H9 (cell line): ENCODE measurements around the gene KCNIP3. TPM values are rescaled to one million over a fixed set of nuclear protein-coding genes. Genes with fewer than 3 reads are reported as not detected.

Experiments used
- DNase-seq: peaks from one replicate; pipeline ENCODE4 v3.0.0-alpha.2; 2017
- H2AFZ ChIP-seq: one replicate; pipeline ENCODE4 v1.6.1; 2013; ENCODE audit warnings: mild to moderate bottlenecking, low read length, control low read depth, moderate library complexity
- H2AK5ac ChIP-seq: 2 replicates; pipeline ENCODE4 v1.6.1; 2013; ENCODE audit warnings: low read length, control low read depth, mixed read lengths; ENCODE audit not compliant: insufficient read length
- H2BK120ac ChIP-seq: one replicate; pipeline ENCODE4 v1.6.1; 2013; ENCODE audit warnings: low read depth, mild to moderate bottlenecking, low read length, control low read depth, inconsistent platforms; ENCODE audit not compliant: poor library complexity, severe bottlenecking
- H2BK12ac ChIP-seq: 2 replicates; pipeline ENCODE4 v1.6.1; 2013; ENCODE audit warnings: low read length, control low read depth, mixed read lengths, low read depth; ENCODE audit not compliant: insufficient read length
- H2BK15ac ChIP-seq: 2 replicates; pipeline ENCODE4 v1.6.1; 2013; ENCODE audit warnings: low read depth, low read length, control low read depth
- H2BK20ac ChIP-seq: one replicate; pipeline ENCODE4 v1.6.1; 2013; ENCODE audit warnings: low read depth, mild to moderate bottlenecking, low read length, control low read depth, inconsistent platforms; ENCODE audit not compliant: poor library complexity, severe bottlenecking
- H2BK5ac ChIP-seq: 2 replicates; pipeline ENCODE4 v1.6.1; 2013; ENCODE audit warnings: low read length, control low read depth, mixed read lengths; ENCODE audit not compliant: insufficient read length
- H3K14ac ChIP-seq: 2 replicates; pipeline ENCODE4 v1.6.1; 2013; ENCODE audit warnings: low read length, control low read depth; ENCODE audit not compliant: insufficient read depth
- H3K18ac ChIP-seq: 2 replicates; pipeline ENCODE4 v1.6.1; 2013; ENCODE audit warnings: low read depth, mild to moderate bottlenecking, mixed read lengths, low read length, control low read depth; ENCODE audit not compliant: insufficient read length
- H3K23ac ChIP-seq: 2 replicates; pipeline ENCODE4 v1.6.1; 2013; ENCODE audit warnings: low read length, control low read depth, mixed read lengths, low read depth; ENCODE audit not compliant: insufficient read length
- H3K23me2 ChIP-seq: 2 replicates; pipeline ENCODE4 v1.6.1; 2013; ENCODE audit warnings: low read depth, mild to moderate bottlenecking, mixed read lengths, low read length, control low read depth; ENCODE audit not compliant: insufficient read length, poor library complexity, severe bottlenecking
- H3K27ac ChIP-seq: 2 replicates; pipeline ENCODE4 v1.5.1; 2013; ENCODE audit warnings: low read length, control low read depth, mixed read lengths, low read depth; ENCODE audit not compliant: insufficient read length
- H3K27me3 ChIP-seq: 2 replicates; pipeline ENCODE4 v1.6.1; 2013; ENCODE audit warnings: low read length, control low read depth, inconsistent platforms; ENCODE audit not compliant: insufficient read depth
- H3K4ac ChIP-seq: 2 replicates; pipeline ENCODE4 v1.6.1; 2013; ENCODE audit warnings: low read depth, mild to moderate bottlenecking, control low read depth, inconsistent platforms, low read length, moderate library complexity
- H3K4me1 ChIP-seq: 2 replicates; pipeline ENCODE4 v1.6.1; 2013; ENCODE audit warnings: low read length, control low read depth, inconsistent platforms; ENCODE audit not compliant: insufficient read depth
- H3K4me2 ChIP-seq: 2 replicates; pipeline ENCODE4 v1.6.1; 2013; ENCODE audit warnings: low read length, control low read depth, mixed read lengths; ENCODE audit not compliant: insufficient read length, insufficient read depth
- H3K56ac ChIP-seq: 2 replicates; pipeline ENCODE4 v1.6.1; 2013; ENCODE audit warnings: low read depth, mild to moderate bottlenecking, mixed read lengths, low read length, control low read depth; ENCODE audit not compliant: insufficient read length
- H3K79me1 ChIP-seq: 2 replicates; pipeline ENCODE4 v1.6.1; 2013; ENCODE audit warnings: low read depth, mild to moderate bottlenecking, moderate library complexity, low read length, control low read depth, inconsistent platforms; ENCODE audit not compliant: insufficient read depth, poor library complexity, severe bottlenecking
- H3K79me2 ChIP-seq: 2 replicates; pipeline ENCODE4 v1.6.1; 2013; ENCODE audit warnings: low read length, control low read depth, inconsistent platforms; ENCODE audit not compliant: insufficient read depth
- H3K9ac ChIP-seq: 2 replicates; pipeline ENCODE4 v1.6.1; 2013; ENCODE audit warnings: low read length, control low read depth, mixed read lengths; ENCODE audit not compliant: insufficient read length; ENCODE audit errors: extremely low read depth
- H3K9me3 ChIP-seq: one replicate; pipeline ENCODE4 v1.6.1; 2013; ENCODE audit warnings: low read depth, low read length, inconsistent platforms; ENCODE audit not compliant: control insufficient read depth
- H3T11ph ChIP-seq: one replicate; pipeline ENCODE4 v1.6.1; 2013; ENCODE audit warnings: mild to moderate bottlenecking, low read length, control low read depth, inconsistent platforms
- H4K20me1 ChIP-seq: one replicate; pipeline ENCODE4 v1.6.1; 2013; ENCODE audit not compliant: control insufficient read depth, insufficient read length, insufficient read depth
- H4K5ac ChIP-seq: 2 replicates; pipeline ENCODE4 v1.6.1; 2013; ENCODE audit warnings: low read depth, mild to moderate bottlenecking, mixed read lengths, low read length, control low read depth; ENCODE audit not compliant: insufficient read length
- H4K8ac ChIP-seq: replicated peaks from 2 replicates; pipeline ENCODE4 v1.6.1; 2013; ENCODE audit warnings: low read length, control low read depth, mixed read lengths, low read depth; ENCODE audit not compliant: insufficient read length
- H4K91ac ChIP-seq: 2 replicates; pipeline ENCODE4 v1.6.1; 2013; ENCODE audit warnings: low read depth, mild to moderate bottlenecking, moderate library complexity, mixed read lengths, low read length, control low read depth; ENCODE audit not compliant: insufficient read length
- H3K27ac Mint-ChIP-seq, 3 experiments: 2 replicates in 2 of 3; 3 replicates in 1 of 3; pipeline ENCODE4 v1.8.0; 2020 to 2021; ENCODE audit warnings: mixed read lengths in 3 of 3, mild to moderate bottlenecking in 1 of 3, moderate library complexity in 1 of 3
- H3K27me3 Mint-ChIP-seq: 2 replicates; pipeline ENCODE4 v1.8.0; 2021; ENCODE audit warnings: low read depth, mild to moderate bottlenecking, moderate library complexity, mixed read lengths
- H3K36me3 Mint-ChIP-seq, 3 experiments: 2 replicates in 2 of 3; 3 replicates in 1 of 3; pipeline ENCODE4 v1.8.0; 2020 to 2021; ENCODE audit warnings: low read depth in 3 of 3, mixed read lengths in 3 of 3; ENCODE audit not compliant: insufficient read depth in 1 of 3
- H3K4me1 Mint-ChIP-seq, 2 experiments: 2 replicates each; pipeline ENCODE4 v1.8.0; 2020; ENCODE audit warnings: mixed read lengths in 2 of 2
- H3K4me3 Mint-ChIP-seq, 2 experiments: 2 replicates in 1 of 2; 3 replicates in 1 of 2; pipeline ENCODE4 v1.8.0; 2020 to 2021; ENCODE audit warnings: mild to moderate bottlenecking in 2 of 2, mixed read lengths in 2 of 2, moderate library complexity in 1 of 2
- H3K9me3 Mint-ChIP-seq, 2 experiments: 2 replicates in 1 of 2; 3 replicates in 1 of 2; pipeline ENCODE4 v1.8.0; 2020; ENCODE audit warnings: mild to moderate bottlenecking in 2 of 2, mixed read lengths in 2 of 2, moderate library complexity in 1 of 2
- WGBS: extraction: QIAGEN DNeasy Blood & Tissue Kit; methylation state at CpG from one replicate; pipeline ENCODE4 v1.1.7; 2013; ENCODE audit warnings: missing lambda C conversion rate, low lambda C conversion rate, mixed read lengths; ENCODE audit not compliant: insufficient read length; ENCODE audit errors: extremely low coverage; 5-methylcytosine and 5-hydroxymethylcytosine counted together
- total RNA-seq: library from RNA; stranded (reverse); gene quantifications from 2 replicates; pipeline ENCODE4 v1.2.1, GENCODE V29; 2021
- TF ChIP-seq, protein P1 (sequence below): fragments of 200-600 bp; sonication (generic); conservative IDR thresholded peaks from 3 replicates; pipeline ENCODE4 v1.8.0; 2021; ENCODE audit warnings: antibody characterized with exemption, mild to moderate bottlenecking

Gene KCNIP3
- total RNA-seq, 1 experiment from 2014 or later, result 1.5 TPM

DNA sequence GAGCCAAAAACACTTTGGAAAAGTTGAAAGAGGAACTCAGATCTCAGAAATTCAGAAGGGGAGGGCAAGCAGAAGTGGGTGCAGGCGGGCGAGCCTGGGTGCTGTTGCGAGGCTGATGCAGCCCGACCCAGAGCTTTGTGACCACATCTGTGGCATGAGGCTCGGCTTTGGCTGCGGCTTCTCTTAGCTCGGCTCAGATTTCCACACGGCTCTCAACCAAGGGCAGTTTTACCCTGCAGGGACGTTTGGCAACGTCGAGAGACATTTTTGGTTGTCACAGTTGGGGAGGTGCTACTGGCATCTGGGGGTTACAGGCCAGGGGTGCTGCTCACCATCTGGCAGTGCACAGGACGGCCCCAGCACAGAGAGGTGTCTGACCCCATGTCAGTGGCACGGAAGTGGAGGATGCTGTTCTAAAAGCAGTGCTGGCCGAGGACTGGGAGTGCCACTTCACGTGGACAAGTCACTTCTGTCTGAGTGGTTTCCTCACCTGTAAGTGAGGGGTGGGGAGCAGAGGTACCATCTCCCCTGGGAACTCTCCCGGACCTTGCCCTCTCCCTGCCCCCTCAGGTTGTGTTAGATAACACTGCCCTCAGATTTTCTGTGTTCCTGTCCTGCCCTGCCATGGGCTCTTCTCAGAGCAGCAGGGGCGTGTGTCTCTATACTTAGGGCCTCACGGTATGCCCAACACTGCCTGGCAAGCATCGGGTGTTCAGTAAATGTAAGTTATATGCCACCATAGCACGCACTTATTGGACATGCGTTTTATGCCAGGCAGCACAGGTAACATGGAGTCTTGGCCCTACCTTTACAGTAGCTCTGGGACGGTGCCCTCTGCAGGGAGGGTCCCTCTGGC, 56.7 kb downstream of the KCNIP3 start:
- no peaks in the 10 kb centered on the region for H3K4me1 Mint-ChIP-seq
- no peak overlapping the region for H3K23ac ChIP-seq
- WGBS, result no CpG with 5 or more reads among the region's 22 CpGs
- no peak overlapping the region for H3K56ac ChIP-seq
- no peak overlapping the region for H3T11ph ChIP-seq
- H2BK20ac ChIP-seq, result no peak overlapping the region
- TF ChIP-seq, protein P1, sequence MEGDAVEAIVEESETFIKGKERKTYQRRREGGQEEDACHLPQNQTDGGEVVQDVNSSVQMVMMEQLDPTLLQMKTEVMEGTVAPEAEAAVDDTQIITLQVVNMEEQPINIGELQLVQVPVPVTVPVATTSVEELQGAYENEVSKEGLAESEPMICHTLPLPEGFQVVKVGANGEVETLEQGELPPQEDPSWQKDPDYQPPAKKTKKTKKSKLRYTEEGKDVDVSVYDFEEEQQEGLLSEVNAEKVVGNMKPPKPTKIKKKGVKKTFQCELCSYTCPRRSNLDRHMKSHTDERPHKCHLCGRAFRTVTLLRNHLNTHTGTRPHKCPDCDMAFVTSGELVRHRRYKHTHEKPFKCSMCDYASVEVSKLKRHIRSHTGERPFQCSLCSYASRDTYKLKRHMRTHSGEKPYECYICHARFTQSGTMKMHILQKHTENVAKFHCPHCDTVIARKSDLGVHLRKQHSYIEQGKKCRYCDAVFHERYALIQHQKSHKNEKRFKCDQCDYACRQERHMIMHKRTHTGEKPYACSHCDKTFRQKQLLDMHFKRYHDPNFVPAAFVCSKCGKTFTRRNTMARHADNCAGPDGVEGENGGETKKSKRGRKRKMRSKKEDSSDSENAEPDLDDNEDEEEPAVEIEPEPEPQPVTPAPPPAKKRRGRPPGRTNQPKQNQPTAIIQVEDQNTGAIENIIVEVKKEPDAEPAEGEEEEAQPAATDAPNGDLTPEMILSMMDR, result no peak
- no peak overlapping the region for H3K27ac Mint-ChIP-seq
- no peaks in the 10 kb centered on the region for H3K27me3 ChIP-seq
- H4K20me1 ChIP-seq, result no peaks in the 10 kb centered on the region
- no peak overlapping the region for H2BK15ac ChIP-seq
- peaks cover 46% of the 10 kb centered on the region for H3K27me3 Mint-ChIP-seq
- no peak overlapping the region for H3K4ac ChIP-seq
- H3K9ac ChIP-seq, result no peak overlapping the region
- H2AK5ac ChIP-seq, result no peak overlapping the region
- no peaks in the 10 kb centered on the region for H3K23me2 ChIP-seq
- no peaks in the 10 kb centered on the region; a peak in 1 of 7 replicates for H3K36me3 Mint-ChIP-seq
- no peak overlapping the region for H2BK5ac ChIP-seq
- H3K4me3 Mint-ChIP-seq, result no peak overlapping the region
- peak; percentile 12 for DNase-seq
- H3K14ac ChIP-seq, result no peak overlapping the region
- H3K27ac ChIP-seq, result no peak overlapping the region
- no peaks in the 10 kb centered on the region for H3K79me2 ChIP-seq
- no peak overlapping the region for H2BK120ac ChIP-seq
- no peak overlapping the region for H3K4me2 ChIP-seq
- no peak overlapping the region for H2AFZ ChIP-seq
- H4K91ac ChIP-seq, result no peak overlapping the region
- no peak overlapping the region for H2BK12ac ChIP-seq
- no peaks in the 10 kb centered on the region for H3K9me3 ChIP-seq
- no peak overlapping the region for H3K18ac ChIP-seq
- H3K79me1 ChIP-seq, result no peaks in the 10 kb centered on the region
- H3K4me1 ChIP-seq, result no peaks in the 10 kb centered on the region
- H3K9me3 Mint-ChIP-seq, result peaks cover 7% of the 10 kb centered on the region in 2 experiments; a peak in 4 of 5 replicates
- no peak overlapping the region for H4K5ac ChIP-seq
- H4K8ac ChIP-seq, result no peak overlapping the region
